Skeletal muscle tissue (tissue), 4 donors: Measurements from ENCODE around the gene BNC2. TPM values are rescaled to one million over a fixed set of nuclear protein-coding genes. Genes with fewer than 3 reads are reported as not detected.

ENCODE experiments used
- H3K27ac ChIP-seq: one replicate; pipeline ENCODE4 v1.7.0; 2013; ENCODE audit warnings: mild to moderate bottlenecking, low read depth, low read length, inconsistent platforms
- H3K27me3 ChIP-seq, 3 donors: one replicate each; pipeline ENCODE4 v1.7.0; 2013; ENCODE audit warnings: low read length in 3 of 3; ENCODE audit not compliant: control insufficient read depth in 3 of 3, insufficient read depth in 3 of 3
- H3K36me3 ChIP-seq, 3 donors: one replicate each; pipeline ENCODE4 v1.7.0; 2013; ENCODE audit warnings: low read length in 3 of 3; ENCODE audit not compliant: control insufficient read depth in 3 of 3, insufficient read depth in 3 of 3
- H3K4me1 ChIP-seq, 3 donors: one replicate each; pipeline ENCODE4 v1.7.0; 2013; ENCODE audit warnings: low read length in 3 of 3, mild to moderate bottlenecking in 3 of 3; ENCODE audit not compliant: control insufficient read depth in 3 of 3, insufficient read depth in 3 of 3
- H3K4me3 ChIP-seq, 3 donors: one replicate each; pipeline ENCODE4 v1.7.0; 2013; ENCODE audit warnings: low read length in 3 of 3
- H3K9ac ChIP-seq, 3 donors: one replicate each; pipeline ENCODE4 v1.7.0; 2013; ENCODE audit warnings: low read length in 3 of 3, mild to moderate bottlenecking in 3 of 3, moderate library complexity in 2 of 3, low read depth in 1 of 3
- H3K9me3 ChIP-seq, 3 donors: one replicate each; pipeline ENCODE4 v1.7.0; 2013; ENCODE audit warnings: low read length in 3 of 3; ENCODE audit not compliant: control insufficient read depth in 3 of 3
- total RNA-seq: library from RNA; depleted of rRNA; stranded (reverse); fragments of >200 nt; gene quantifications from one replicate; pipeline ENCODE4 v1.2.3, GENCODE V29; 2014
- donor health status: Osteomylitis.

The BNC2 gene
- total RNA-seq, 1 donor from 2014 or later, result 10.4 TPM

DNA sequence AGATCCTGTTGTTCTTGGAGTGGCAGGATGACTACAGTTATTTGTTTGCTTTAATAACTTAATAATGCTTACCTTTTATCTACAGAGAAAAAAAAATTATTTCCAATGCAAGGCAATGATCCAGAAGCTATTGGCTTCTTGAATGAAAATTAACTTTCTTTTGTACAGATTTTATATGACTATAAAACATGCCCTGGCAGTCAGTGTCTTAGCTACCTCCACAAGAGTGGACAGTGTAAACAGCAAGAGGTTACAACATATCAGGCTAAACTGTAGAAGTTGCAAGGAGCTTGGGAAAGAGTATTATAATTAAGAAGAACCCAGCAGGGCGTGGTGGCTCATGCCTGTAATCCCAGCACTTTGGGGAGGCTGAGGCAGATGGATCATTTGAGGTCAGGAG is 49.1 kb downstream of the BNC2 start:
- Histone ChIP-seq H3K36me3 (no peaks in the 10 kb centered on the region), H3K9ac (no peak overlapping the region), H3K27me3 (no peaks in the 10 kb centered on the region), H3K27ac (no peak overlapping the region), H3K9me3 (no peaks in the 10 kb centered on the region), H3K4me3 (no peak overlapping the region), H3K4me1 (peaks cover 0 to 2% (median 0%) of the 10 kb centered on the region in 3 donors)

DNA sequence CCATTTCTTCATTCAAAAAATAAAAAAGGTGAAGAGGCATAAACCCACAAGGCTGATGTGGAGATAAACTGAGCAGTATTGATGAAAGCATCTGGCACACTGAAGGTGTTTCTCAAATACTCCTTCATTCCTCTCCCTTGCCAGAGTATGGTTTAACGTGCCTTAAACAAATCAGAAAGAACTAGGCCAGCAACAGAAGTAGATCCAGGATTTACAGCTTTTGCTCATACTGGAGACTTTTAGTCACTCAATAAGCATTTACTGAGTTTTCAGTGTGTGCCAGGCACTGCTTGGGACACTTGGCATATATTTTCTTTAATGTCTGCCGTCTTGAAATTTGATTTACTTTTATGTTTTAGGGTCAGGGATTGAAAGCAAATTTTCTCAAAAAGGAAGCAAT is 53.0 kb downstream of the BNC2 start:
- no peaks in the 10 kb centered on the region for H3K27me3 ChIP-seq
- H3K4me1 ChIP-seq, result peaks cover 0 to 2% (median 0%) of the 10 kb centered on the region in 3 donors
- H3K36me3 ChIP-seq, result no peaks in the 10 kb centered on the region
- H3K4me3 ChIP-seq, result no peak overlapping the region
- H3K27ac ChIP-seq, result no peak overlapping the region
- H3K9me3 ChIP-seq, result no peaks in the 10 kb centered on the region
- no peak overlapping the region for H3K9ac ChIP-seq

DNA sequence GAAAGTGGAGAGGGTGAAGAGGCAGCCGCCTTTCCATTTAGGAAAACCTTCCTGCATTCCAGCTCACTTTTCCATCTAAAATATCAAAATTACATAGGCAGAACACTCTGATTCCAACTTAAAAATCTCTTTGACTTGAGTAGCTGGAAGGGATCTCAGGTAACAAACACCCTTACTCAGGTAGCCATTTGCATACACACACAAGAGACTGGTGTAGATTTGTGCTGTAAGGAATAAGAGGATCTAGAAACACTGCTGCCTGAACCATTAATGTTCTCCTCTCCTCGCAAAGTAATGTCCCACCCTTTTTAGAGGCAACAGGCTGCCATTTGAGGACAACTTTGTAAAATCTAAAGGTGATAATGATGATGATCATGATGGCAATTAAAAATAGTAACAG is 53.5 kb downstream of the BNC2 start:
- Histone ChIP-seq H3K27ac (no peak overlapping the region), H3K9ac (no peak overlapping the region), H3K9me3 (no peaks in the 10 kb centered on the region), H3K27me3 (no peaks in the 10 kb centered on the region), H3K4me1 (peaks cover 0 to 2% (median 0%) of the 10 kb centered on the region in 3 donors), H3K4me3 (no peak overlapping the region), H3K36me3 (no peaks in the 10 kb centered on the region)

DNA sequence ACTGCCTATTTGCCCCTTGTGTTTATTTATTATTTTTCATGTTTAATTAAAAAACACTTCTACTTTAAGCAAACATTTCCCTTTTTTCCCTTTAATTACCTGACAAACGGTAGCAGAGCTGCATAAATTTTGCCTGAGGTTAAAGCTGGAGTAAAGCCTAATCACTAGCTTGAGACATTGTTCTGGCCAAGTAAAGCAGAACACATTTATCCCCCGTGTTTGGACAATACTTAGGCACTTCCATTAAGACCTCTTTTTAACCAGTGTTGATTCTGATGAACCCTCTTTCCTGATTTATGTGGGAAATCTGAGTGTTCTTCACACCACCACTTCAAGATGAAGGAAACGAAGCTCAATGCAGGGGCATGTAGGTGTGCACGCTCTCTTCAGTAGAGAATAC is 54.5 kb downstream of the BNC2 start:
- no peaks in the 10 kb centered on the region for H3K36me3 ChIP-seq
- peaks cover 0 to 2% (median 0%) of the 10 kb centered on the region in 3 donors for H3K4me1 ChIP-seq
- no peak overlapping the region for H3K27ac ChIP-seq
- H3K9me3 ChIP-seq, result no peaks in the 10 kb centered on the region
- no peak overlapping the region for H3K4me3 ChIP-seq
- no peak overlapping the region for H3K9ac ChIP-seq
- no peaks in the 10 kb centered on the region for H3K27me3 ChIP-seq

DNA sequence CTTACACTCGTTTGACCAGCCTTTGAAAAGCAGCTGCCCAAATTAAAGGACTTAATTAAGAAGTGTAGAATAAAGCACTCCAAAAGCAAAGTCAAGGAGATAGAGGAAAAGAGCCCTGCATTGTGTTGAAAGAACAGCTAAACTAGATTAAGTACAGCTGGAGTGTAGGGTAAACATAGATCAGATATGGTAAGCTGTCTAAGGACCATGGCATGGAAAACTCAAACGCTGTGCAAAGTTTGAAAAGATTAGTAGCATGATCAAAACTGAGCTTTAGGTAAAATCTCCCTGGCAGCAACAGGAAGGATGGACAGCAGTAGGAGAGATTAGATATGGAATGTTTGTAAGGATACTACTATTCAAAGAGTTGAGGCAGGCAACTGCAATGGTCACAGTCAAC is 55.4 kb downstream of the BNC2 start:
- Histone ChIP-seq H3K9me3 (no peaks in the 10 kb centered on the region), H3K27me3 (no peaks in the 10 kb centered on the region), H3K36me3 (no peaks in the 10 kb centered on the region), H3K9ac (no peak overlapping the region), H3K27ac (no peak overlapping the region), H3K4me1 (peaks cover 0 to 2% (median 0%) of the 10 kb centered on the region in 3 donors), H3K4me3 (no peak overlapping the region)

DNA sequence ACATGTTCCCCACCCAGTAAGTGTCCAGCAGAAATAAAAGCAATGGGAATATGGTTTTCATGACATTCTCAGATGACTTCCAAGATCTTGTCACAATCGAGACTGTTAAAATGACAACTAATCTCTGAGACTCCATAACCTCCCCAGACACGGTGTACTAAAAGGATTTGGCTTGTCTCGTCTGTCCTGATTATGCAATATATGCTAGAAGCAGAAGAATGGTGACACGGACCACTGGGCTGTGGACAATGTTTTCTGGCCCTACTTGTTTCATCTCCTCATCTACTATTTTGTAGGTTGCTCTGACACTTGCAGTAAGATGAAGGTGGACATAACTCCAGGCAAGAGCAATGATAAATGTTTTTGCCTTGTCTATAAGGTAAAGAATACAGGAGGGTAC is 56.6 kb downstream of the BNC2 start:
- Histone ChIP-seq H3K9me3 (no peaks in the 10 kb centered on the region), H3K27ac (no peak overlapping the region), H3K4me1 (peaks cover 0 to 2% (median 0%) of the 10 kb centered on the region in 3 donors), H3K9ac (no peak overlapping the region), H3K27me3 (no peaks in the 10 kb centered on the region), H3K4me3 (no peak overlapping the region), H3K36me3 (no peaks in the 10 kb centered on the region)

DNA sequence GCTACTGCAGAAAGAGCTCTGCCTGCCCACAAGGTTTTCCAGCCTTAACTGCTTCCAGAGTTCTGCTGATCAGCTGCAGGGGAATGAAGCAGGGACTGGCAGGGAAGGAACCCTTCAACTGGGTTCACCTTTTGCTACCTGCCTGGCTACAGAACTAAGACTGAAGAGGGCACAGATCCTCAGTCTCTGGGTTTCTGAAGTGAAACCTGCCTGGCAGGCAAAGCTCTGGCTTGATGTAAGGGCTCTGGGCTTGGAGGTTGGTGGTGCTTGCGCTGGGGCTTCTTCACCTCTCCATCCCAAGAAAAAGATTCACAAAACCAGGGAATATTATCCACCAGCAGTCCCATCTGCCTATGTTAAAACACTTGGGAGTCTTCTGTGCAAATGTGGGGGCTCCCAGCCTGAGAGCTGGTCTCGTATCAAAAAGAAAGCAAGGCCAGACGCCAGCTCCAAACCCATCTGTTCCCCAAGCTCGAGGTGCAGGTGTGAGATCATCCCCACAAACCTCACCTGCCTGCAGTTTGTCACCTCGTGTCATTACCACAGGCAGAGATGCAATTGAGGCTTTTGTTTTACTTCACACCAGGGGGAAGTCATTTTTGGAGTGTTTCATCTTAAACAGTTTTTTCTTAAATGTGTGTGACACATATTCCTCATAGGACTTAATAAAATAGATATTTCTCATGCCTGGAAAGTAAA is 58.3 kb downstream of the BNC2 start:
- Histone ChIP-seq H3K27me3 (no peaks in the 10 kb centered on the region), H3K36me3 (no peaks in the 10 kb centered on the region), H3K27ac (no peak overlapping the region), H3K9ac (no peak overlapping the region), H3K9me3 (no peaks in the 10 kb centered on the region), H3K4me1 (peaks cover 0 to 2% (median 0%) of the 10 kb centered on the region in 3 donors), H3K4me3 (no peak overlapping the region)

DNA sequence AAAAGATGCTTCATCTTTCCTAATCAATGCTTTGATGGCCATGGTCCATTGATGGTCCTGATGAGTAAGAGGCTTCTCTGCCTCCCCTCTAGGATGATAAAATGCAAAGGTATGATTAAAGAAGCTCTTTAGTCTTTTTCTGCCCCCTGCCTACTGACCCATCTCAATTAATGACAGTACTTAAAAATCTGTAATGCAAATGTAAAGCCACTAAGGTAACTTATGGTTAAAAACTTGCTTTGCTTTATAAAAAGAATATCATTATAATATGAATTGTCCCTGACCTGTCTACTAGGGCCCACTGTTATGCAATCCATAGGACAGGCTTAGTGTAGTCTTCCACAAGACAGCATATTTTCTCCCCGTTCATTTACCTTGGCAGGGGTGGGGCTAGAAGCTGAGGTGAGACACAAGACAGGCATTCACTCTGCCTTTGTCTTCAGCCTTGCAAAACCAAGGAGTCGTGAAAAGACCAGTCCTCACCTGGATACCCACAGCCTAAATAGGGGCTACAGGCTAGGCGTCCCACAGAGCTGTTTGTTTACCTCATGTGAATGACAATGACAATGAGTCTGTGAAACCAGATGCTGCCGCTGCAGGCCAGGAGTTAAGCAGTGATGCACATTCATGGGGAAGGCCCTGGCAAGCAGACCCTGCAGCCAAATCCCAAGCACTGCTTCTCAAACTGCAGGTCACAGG is 60.4 kb downstream of the BNC2 start:
- H3K27me3 ChIP-seq, result no peaks in the 10 kb centered on the region
- H3K4me3 ChIP-seq, result no peak overlapping the region

DNA sequence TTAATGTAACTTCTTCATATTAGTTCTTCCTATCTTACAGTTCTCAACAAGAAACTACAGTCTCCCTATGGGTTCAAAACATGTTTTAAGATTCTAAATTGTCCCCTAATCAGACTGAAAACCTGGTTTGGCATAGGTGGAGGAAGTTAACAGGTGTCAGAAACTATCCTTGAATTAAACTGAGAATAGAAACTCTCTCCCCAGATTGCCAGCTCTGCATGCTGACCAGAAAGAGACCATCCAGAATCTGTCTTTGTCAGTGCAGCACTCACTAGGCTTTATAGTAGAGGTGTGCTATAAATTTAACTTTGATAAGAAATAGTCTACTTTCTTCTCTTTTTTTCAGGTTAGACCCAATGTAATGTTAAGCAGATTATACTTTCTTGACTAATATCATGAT is 63.8 kb downstream of the BNC2 start:
- Histone ChIP-seq H3K27ac (no peak overlapping the region), H3K9ac (no peak overlapping the region), H3K9me3 (no peaks in the 10 kb centered on the region), H3K4me3 (no peak overlapping the region), H3K4me1 (no peaks in the 10 kb centered on the region), H3K36me3 (no peaks in the 10 kb centered on the region), H3K27me3 (no peaks in the 10 kb centered on the region)

More for the DNA sequence above, 60.4 kb downstream of the BNC2 start:
- Histone ChIP-seq H3K9me3 (no peaks in the 10 kb centered on the region), H3K4me1 (peaks cover 0 to 2% (median 0%) of the 10 kb centered on the region in 3 donors), H3K9ac (no peak overlapping the region), H3K27ac (no peak overlapping the region), H3K36me3 (no peaks in the 10 kb centered on the region)

DNA sequence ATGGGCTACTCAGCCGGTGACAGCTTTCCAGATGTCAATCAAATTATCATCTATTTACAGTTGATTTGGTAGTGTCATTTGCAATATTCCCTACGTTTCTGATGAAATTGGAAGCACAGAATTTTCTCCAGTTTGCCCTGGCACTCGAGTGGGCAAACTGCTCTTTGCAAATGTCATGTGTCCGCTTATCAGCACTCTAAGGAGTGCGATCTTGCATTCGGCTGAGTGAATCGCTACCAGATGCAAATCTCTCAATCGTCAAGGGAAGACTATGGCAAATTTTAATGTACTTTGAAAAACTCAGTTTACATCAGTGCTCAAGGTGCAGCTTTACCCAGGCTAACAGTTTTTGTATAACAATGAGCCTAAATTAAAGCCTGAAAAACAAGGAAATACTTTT is 66.8 kb downstream of the BNC2 start:
- Histone ChIP-seq H3K9me3 (no peaks in the 10 kb centered on the region), H3K4me1 (no peaks in the 10 kb centered on the region), H3K36me3 (no peaks in the 10 kb centered on the region), H3K27me3 (no peaks in the 10 kb centered on the region), H3K27ac (no peak overlapping the region), H3K4me3 (no peak overlapping the region), H3K9ac (no peak overlapping the region)
